GM19467 (cell line): Measurements from ENCODE around the gene SLC43A2.
"Not testable (repeated sequence)": the region's sequence is repeated elsewhere in the genome, so short reads cannot be mapped to it uniquely, and the experiment has no call there.

Experiments
- ATAC-seq: cut with Tn5 transposase; IDR thresholded peaks from one replicate; pipeline ENCODE4 v1.9.1; 2021; ENCODE audit warnings: mild to moderate bottlenecking, moderate library complexity; ENCODE audit not compliant: unreplicated experiment

Gene SLC43A2

GRCh38 chr17:1627982-1628855 lies at the start of gene SLC43A2:
Gene SLC43A2 (minus strand): TSS chr17:1628834. CDS start chr17:1627874, 960 bp downstream.
- ATAC-seq = peak; percentile 47

GRCh38 chr17:1676401-1676800 lies 47.8 kb upstream of the SLC43A2 start:
- no peak for ATAC-seq

- no peak for ATAC-seq
Observed at GRCh38 chr17:1673041-1673785, 44.6 kb upstream of the SLC43A2 start.

- ATAC-seq = not testable (repeated sequence)
Observed at GRCh38 chr17:1663934-1664333, 35.3 kb upstream of the SLC43A2 start.

GRCh38 chr17:1661045-1661444 lies 32.4 kb upstream of the SLC43A2 start:
- no peak for ATAC-seq

GRCh38 chr17:1658100-1658499 lies 29.5 kb upstream of the SLC43A2 start:
- no peak for ATAC-seq

- ATAC-seq = no peak
Observed at GRCh38 chr17:1653735-1654134, 25.1 kb upstream of the SLC43A2 start.

- not testable (repeated sequence) for ATAC-seq
Observed at GRCh38 chr17:1652794-1653193, 24.2 kb upstream of the SLC43A2 start.

GRCh38 chr17:1651559-1651844 lies 22.9 kb upstream of the SLC43A2 start:
- ATAC-seq = no peak

- no peak for ATAC-seq
Observed at GRCh38 chr17:1650731-1651558, 22.3 kb upstream of the SLC43A2 start.

GRCh38 chr17:1649844-1650501 lies 21.3 kb upstream of the SLC43A2 start, which contains the start of gene RILP:
Gene RILP (minus strand): TSS chr17:1649866. CDS start chr17:1649804, 62 bp downstream.
- no peak for ATAC-seq

- peak; percentile 63 for ATAC-seq
Observed at GRCh38 chr17:1648963-1649843, 20.6 kb upstream of the SLC43A2 start.

- peak; percentile 2 for ATAC-seq
Observed at GRCh38 chr17:1648173-1648962, 19.7 kb upstream of the SLC43A2 start.

GRCh38 chr17:1647802-1648171 lies 19.2 kb upstream of the SLC43A2 start:
- ATAC-seq = no peak

- ATAC-seq = no peak
Observed at GRCh38 chr17:1646199-1646875, 17.7 kb upstream of the SLC43A2 start.

GRCh38 chr17:1645207-1646171 lies 16.9 kb upstream of the SLC43A2 start, which contains the start of gene SCARF1:
Gene SCARF1 (minus strand): TSS chr17:1645732. CDS start chr17:1645697, 35 bp downstream.
- ATAC-seq = no peak
